RWPE1 (cell line): ENCODE results near the gene VASH2.

Source experiments
- CTCF ChIA-PET: fragments of 350-600 bp; sonication (Branson Sonifier 250); formaldehyde crosslinking; extraction: SDS; loops from one replicate; lab custom pipeline; 2021; lab: Yijun Ruan, JAX
- POLR2A ChIA-PET: fragments of 400-600 bp; formaldehyde crosslinking; extraction: SDS; loops from one replicate; lab custom pipeline; 2020; ENCODE audit warnings: antibody characterized with exemption; ENCODE audit not compliant: low non-redundant PET; lab: Yijun Ruan, JAX
- DNase-seq: peaks from one replicate; pipeline ENCODE4 v3.0.0; 2012; ENCODE audit warnings: low spot score
- H3K27ac ChIP-seq: fragments of 450-650 bp; 2 replicates; pipeline ENCODE4 v1.5.1; 2017
- CTCF ChIP-seq: fragments of 450-650 bp; conservative IDR thresholded peaks from 2 replicates; pipeline ENCODE4 v1.5.1; 2017; ENCODE audit warnings: low read depth, mild to moderate bottlenecking

The VASH2 gene

GRCh38 chr1:212971312-212971711, 21.0 kb downstream of the VASH2 start:
- DNase-seq, result no peak
- ChIA-PET CTCF (no interaction called here), POLR2A (no interaction called here)
- no peak for TF ChIP-seq CTCF
- H3K27ac ChIP-seq, result no peak overlapping the region

- CTCF ChIA-PET, result no interaction called here
- no peak for DNase-seq
- POLR2A ChIA-PET, result no interaction called here
- no peak overlapping the region for H3K27ac ChIP-seq
- no peak for TF ChIP-seq CTCF
Measured at GRCh38 chr1:212973426-212973825, 23.1 kb downstream of the VASH2 start.

GRCh38 chr1:212973899-212974298, 23.6 kb downstream of the VASH2 start:
- POLR2A ChIA-PET, result no interaction called here
- TF ChIP-seq CTCF, result no peak
- H3K27ac ChIP-seq, result no peak overlapping the region
- DNase-seq, result no peak
- CTCF ChIA-PET, result no interaction called here

GRCh38 chr1:212974711-212975110, 24.4 kb downstream of the VASH2 start:
- ChIA-PET POLR2A (no interaction called here), CTCF (no interaction called here)
- no peak for DNase-seq
- H3K27ac ChIP-seq, result no peak overlapping the region
- no peak for TF ChIP-seq CTCF

- H3K27ac ChIP-seq, result no peak overlapping the region
Measured at GRCh38 chr1:212975111-212975918, 25.0 kb downstream of the VASH2 start.

GRCh38 chr1:212976586-212976985, 26.2 kb downstream of the VASH2 start:
- CTCF ChIA-PET, result no interaction called here
- H3K27ac ChIP-seq, result no peak overlapping the region
- TF ChIP-seq CTCF, result no peak
- DNase-seq, result no peak
- POLR2A ChIA-PET, result no interaction called here

More at GRCh38 chr1:212975111-212975918, 25.0 kb downstream of the VASH2 start:
- POLR2A ChIA-PET, result no interaction called here
- TF ChIP-seq CTCF, result no peak
- DNase-seq, result no peak
- CTCF ChIA-PET, result no interaction called here
